ENCODE results near the gene CASKIN1.

CASKIN1 gene

DNA sequence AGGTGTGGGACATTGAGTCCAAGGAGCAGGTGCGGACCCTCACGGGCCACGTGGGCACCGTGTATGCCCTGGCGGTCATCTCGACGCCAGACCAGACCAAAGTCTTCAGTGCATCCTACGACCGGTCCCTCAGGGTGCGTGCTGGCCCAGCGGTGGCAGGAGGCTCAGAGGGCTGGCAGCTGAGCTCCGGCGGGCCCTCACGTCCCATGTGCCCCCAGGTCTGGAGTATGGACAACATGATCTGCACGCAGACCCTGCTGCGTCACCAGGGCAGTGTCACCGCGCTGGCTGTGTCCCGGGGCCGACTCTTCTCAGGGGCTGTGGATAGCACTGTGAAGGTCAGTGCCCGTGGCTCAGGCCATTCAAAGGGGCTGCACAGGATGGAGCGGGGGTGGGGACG lies 20.4 kb downstream of the CASKIN1 start:
- DNase-seq (ENCODE audit: low spot score), result no peak

DNA sequence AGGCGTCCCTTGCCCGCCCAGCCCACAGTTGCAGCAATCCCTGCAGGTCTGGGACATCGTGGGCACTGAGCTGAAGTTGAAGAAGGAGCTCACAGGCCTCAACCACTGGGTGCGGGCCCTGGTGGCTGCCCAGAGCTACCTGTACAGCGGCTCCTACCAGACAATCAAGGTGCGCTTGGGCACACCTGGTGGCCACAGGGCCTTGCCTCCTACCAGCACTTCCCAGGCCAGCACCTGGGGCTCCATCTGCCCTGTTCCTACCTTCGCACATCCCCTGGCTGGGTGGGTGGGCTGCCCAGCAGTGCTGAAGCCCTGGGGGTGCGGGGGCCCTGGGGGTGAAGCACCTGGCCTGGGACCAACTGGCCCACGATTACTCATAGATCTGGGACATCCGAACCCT lies 21.0 kb downstream of the CASKIN1 start:
- no peak for DNase-seq (ENCODE audit: low spot score)

DNA sequence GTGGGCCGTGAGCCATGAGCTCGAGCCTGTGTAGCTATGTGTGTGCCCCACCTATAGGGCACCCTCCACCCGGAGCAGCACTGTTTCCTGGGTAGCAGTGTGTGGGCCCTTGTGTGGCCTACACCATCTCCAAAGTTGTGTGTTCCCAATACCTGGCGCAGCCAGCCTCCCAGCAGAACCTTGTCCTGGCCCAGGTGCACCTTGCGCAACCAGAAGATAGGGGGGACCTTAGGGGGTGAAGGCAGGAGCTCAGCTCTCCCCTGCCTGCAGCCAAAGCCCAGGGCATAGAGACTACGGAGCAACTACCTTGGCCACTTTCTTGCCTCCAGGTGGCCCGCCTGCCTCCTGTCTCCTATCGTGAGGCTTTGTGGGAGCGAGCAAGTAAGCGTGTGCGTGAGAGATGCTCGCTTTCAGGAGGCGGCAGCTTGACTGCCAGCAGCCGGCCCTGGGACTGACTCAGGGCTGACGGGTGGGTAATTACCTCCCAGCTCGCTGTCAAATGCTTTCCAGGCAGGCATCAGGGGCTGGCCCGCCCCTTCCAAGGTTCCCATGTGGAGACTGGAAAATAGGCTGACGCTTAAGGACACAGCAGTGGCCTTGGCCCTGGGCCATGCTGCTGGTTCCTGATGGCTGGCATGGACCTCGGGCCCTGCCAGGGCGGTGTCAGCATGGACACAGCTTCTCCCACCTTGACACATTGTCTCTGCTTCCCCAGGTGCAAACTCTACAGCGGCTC lies 21.8 kb downstream of the CASKIN1 start:
- DNase-seq (ENCODE audit: low spot score), result no peak

DNA sequence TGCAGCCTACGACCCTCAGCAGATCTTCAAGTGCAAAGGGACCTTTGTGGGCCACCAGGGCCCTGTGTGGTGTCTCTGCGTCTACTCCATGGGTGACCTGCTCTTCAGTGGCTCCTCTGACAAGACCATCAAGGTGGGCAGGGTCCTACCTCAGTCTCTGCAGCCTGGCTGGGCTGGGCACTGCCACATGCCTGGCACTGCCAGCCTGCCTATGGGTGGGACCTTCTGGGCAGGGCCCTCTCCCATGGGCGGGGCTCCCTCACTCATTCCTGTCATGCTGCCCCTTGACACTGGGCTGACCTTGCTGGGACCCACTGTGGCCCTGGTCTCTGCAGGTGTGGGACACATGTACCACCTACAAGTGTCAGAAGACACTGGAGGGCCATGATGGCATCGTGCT lies 22.5 kb downstream of the CASKIN1 start:
- DNase-seq (ENCODE audit: low spot score), result no peak

DNA sequence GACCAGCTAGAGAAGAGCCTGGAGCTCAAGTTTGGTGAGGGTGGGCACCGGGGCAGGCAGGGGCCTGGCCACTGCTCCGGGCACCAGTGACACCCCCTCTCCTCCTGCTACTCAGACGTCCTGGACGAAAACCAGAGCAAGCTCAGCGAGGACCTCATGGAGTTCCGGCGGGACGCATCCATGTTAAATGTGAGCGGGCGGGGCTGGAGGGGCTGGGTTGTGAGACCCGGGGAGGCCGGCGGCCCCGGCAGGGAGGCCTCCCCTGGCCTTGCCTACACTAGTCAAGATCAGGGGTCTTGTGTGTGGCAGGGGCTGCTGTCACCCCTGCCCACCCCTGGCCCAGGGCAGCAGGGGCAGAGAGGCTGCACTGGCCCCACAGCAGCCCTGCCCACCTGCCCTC lies 23.0 kb downstream of the CASKIN1 start:
- DNase-seq (ENCODE audit: low spot score), result no peak

DNA sequence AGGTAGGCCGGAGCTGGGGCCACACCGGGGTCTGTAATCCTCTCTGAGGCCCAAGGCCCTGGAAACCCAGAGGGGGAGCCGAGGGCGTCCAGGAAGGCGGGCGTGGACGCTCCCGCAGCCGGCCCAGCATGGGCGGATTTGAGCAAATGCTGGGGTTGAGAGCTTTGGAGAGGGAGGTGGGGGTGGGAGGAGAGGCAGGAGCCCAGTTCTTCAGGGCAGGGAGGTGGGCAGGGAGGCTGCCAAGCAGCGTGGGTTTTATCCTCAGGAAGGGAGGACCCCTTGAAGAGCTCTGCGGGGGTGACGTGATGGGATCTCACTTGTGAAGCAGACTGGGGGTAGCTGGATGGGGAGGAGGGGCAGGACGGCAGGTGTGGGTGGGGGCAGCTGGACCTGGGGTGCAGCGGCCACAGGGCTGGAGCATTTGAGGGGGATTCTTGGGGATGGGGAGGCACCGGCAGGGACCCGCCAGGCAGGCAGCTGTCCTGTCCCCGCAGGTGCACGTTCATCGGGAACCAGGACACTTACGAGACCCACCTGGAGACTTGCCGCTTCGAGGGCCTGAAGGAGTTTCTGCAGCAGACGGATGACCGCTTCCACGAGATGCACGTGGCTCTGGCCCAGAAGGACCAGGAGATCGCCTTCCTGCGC lies 23.6 kb downstream of the CASKIN1 start:
- no peak for DNase-seq (ENCODE audit: low spot score)

DNA sequence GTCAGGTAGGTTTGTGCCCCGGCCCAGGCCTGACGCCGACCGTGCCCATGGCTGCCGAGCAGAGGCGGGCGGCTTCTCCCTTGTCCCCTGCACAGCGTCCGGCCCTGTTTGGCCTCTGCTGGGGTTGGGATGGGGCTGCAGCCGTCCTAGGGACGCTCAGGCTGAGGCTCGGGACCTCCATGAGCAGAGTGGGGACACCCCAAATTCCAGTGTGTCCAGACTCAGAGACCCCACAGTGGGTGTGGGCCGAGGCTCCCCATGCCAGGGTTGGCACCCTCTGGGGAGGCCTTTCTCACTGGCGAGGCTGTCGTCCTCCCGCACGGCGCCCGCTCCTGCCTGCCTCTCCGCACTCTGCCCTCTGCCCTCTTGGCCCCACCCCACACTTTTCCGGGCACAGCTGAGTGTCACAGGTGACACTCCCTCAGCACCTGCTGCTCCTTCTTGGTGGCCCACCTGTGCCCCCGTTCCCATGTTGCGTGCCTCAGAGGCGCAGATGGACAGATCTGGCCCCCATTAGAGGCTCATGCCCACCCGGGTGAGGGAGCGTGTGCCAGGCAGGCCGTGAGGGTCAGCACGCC lies 24.7 kb downstream of the CASKIN1 start:
- DNase-seq (ENCODE audit: low spot score), result no peak

DNA sequence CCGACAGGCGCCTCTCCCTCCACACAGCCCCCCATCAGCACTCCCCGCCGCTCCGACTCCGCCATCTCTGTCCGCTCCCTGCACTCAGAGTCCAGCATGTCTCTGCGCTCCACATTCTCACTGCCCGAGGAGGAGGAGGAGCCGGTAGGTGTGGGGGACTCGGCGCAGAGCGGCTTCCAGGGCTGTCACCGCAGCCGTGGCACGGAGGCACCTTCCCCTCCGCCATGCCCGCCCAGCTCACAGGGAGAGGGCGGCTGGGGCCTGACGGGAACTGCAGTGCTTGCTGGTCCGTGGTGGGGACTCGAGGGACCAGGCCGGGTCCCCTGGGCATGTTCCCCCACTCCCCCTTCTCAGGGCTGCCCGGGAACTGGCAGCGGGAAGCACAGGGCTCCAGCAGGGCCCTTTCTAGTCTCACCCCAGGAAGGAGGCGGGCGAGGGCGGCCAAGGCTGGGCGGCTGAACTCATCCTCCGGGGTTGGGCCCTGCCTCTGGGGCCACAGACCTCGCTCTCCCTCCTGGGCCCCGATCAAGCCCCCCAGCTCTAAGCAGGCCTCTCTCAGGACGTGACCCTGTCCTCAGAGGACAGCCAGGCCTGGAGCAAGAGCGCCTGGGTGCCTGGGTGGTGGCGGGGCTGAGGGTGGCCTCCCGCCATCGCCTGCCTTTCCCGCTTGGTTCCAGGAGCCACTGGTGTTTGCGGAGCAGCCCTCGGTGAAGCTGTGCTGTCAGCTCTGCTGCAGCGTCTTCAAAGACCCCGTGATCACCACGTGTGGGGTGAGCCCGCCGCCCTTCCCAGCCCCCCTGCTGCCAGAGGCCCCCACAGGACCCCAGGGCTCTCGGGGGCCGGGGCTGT lies 25.6 kb downstream of the CASKIN1 start:
- no peak for DNase-seq (ENCODE audit: low spot score)

DNA sequence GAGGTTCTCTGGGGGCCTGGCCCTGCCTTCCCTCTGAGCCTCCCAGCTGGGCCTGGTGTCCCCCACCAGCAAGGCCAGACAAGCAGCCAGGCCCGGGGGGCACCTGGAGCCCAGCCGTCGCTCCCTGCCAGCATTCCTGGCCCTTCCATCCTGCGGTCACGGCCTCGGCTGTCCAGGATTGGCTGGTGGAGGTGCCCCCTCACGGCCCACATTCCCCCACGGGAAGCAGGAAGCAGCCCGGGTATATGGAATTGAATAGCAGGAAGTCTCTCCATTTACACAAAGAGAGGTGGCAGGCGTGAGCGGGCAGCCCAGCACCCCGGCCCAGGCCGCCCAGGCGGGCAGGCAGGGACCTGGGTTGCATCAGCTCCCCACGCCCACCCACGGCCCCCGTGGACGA lies 26.3 kb downstream of the CASKIN1 start:
- DNase-seq (ENCODE audit: low spot score), result no peak

DNA sequence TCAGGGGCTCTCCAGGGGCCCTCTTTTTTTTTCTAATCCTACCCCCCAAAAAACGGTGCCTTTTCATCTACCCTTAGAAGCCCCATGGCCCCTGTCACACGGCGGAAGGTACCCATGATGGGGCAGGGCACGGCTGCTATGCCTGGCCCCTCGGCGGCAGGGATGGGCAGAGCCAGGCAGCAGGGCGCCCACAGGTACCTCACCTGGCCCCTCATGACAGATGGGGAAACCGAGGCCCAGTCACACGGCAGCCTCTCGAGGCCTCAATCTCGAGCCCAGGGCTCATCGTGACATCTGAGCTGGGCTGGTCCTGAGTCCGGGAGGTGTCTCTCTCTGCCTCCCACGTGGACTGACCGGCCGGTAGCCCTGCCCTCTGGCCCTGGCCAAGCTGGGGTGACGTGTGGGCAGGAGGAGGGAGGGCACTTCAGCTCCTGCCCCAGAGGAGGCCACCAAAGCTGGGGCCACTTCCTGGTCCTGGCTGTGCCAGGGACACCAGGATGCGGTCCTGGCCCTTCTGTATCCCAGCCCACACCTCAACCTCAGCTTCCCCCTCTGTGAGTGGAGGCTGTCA lies 29.3 kb downstream of the CASKIN1 start:
- DNase-seq (ENCODE audit: low spot score), result no peak

DNA sequence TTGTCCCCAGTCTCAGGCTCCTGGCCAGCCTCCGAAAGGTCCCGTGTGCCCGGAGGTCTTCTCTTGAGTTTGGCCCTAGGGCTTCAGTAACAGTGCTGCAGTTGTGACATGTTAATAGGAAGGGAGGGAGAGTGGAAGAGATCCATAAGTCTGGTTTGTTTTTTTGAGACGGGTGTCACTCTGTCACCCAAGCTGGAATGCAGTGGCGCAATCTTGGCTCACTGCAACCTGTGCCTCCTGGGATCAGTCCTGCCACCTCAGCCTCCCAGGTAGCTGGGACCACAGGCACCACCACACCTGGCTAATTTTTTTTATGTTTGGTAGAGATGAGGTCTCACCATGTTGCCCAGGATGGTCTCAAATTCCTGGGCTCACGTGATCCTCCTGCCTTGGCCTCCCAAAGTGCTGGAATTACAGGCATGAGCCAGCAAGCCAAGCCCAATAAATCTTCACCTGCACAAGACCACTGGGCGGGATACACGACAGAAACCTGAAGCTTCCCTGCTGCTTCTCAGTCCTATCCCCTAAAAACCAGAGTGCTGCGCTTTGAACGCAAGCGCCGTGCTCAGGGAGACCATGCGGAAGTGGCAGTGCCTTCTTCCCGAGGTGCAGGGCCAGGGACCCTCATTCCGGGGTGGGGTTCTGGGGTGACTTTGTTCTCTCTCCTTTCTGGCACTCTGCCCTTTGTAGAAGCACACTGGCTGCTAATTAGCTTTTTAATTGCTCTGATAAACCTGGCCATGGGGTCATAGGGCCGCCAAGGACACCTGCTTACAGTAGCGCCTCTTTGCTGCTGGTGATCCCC lies 29.9 kb downstream of the CASKIN1 start:
- no peak for DNase-seq (ENCODE audit: low spot score)

DNA sequence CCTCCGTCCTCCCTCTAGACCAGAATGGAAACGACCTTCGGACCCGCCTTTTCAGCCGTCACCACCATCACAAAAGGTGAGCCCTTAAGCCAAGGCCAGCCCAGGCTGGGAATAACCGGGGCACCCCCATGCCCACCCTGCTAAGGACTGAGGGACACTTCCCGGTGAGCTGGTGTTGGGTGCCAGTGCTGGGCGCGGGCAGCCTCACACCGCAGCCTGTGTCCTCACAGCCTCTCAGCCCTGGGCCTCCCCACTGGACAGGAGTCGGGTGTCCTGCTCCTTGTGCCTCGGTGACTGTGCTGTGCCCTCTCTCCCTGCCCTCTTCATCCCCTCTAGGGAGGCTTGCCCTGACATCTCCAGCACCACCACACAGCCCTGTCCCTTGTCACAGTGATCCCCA lies 30.5 kb downstream of the CASKIN1 start:
- DNase-seq (ENCODE audit: low spot score), result no peak

DNA sequence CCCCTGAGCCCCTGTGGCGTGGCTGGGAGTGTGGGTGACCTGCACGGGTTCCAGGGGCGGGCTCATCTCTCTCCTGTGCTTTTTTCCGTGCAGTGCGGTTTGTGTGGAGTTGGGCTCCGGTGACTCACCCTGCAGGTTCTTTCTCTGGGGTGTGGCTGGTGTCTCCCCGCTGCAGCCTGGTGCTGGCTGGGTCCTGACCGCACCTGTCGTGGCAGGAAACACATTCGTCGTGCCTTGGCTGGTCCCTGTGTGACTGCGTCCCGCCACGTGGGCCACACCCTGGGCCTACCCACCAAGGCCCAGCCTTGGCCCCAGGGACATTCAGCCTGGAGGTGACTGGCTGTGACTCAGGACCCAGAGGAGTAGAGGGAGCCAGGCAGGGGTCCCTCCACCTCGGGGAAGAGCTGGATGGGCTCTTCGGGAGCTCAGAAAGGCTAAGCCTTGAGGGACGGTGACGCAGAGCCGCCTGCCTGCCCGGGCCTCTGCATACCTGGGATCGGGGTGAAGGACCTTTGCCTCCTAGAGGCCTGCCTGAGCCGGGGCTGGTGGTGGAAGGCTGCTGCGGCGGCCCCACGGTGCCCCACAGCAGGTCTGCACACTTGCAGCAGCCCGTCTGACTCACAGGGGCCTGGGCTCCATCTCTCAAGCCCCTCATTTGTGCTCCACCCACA lies 33.1 kb downstream of the CASKIN1 start:
- peak; percentile 67 for DNase-seq (ENCODE audit: low spot score)

DNA sequence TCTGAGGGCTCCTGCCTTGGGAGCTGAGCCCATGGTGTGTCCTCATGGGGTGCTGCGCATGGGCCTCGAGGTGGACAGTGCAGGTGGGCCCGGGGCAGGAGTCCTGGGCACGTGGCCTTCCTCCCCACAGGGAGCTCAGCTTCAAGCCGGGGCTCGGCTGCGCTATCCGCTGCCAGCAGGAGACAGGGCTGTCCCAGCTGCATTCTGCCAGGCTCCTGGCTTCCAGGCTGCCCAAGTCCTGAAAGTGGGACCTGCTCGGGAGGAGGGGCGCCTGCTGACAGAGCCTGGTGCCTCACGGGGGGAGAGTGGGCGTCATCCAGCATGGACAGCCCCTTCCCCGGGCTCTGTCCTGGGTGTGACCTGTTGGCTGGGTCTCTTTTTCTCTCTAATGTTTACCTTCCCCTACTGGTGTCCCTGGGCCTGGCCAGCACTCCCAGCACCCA lies 33.7 kb downstream of the CASKIN1 start:
- DNase-seq (ENCODE audit: low spot score), result no peak

DNA sequence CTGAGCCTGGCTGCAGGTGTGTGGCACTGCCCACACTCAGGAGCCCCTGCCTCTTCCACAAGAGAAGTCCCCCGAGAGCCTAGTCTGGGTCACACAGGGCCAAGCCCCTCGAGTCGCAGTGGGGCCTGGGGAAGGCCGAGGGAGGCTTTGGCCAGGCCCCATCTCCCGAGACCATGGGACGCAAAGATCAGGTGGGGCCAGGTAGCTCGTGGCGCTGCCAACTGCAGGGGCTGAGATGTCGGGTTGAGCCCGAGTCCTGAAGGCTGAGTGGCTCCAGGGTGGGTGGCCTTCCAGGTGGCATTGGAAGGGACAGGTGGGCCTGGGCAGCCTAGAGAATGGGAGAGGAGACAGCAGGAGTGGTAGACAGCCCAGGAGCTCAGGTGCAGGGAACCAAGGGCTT lies 34.5 kb downstream of the CASKIN1 start:
- no peak for DNase-seq (ENCODE audit: low spot score)

DNA sequence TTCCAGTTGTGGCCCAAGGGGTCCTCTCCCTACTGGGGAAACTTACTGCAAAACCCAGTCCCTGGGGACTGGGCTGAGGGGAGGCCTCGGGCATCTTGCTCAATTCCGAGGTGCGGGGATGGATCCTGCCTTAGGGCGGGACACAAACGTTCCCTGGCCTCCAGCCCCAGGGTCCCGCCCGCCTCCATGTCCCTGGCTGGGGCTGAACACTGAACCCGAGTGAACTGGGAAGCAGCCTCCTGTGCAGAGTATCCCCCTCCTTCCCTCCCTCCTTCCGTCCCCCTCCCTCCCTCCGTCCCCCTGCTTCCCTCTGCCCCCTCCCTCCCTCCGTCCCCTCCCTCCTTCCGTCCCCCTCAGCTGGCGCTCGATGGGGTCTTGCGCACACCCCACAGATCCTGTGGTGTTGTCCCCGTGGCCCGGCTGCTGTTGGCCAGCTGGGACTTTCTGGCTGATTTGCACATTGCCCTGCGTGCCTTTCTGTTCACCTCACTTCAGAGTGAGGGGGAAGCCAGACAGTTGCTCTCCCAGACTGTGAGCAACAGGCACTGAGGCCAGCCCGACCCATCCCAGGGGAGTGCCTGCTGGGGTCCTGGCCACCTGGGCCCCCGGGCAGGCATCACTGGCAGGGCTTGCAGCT lies 35.4 kb downstream of the CASKIN1 start:
- no peak for DNase-seq (ENCODE audit: low spot score)

DNA sequence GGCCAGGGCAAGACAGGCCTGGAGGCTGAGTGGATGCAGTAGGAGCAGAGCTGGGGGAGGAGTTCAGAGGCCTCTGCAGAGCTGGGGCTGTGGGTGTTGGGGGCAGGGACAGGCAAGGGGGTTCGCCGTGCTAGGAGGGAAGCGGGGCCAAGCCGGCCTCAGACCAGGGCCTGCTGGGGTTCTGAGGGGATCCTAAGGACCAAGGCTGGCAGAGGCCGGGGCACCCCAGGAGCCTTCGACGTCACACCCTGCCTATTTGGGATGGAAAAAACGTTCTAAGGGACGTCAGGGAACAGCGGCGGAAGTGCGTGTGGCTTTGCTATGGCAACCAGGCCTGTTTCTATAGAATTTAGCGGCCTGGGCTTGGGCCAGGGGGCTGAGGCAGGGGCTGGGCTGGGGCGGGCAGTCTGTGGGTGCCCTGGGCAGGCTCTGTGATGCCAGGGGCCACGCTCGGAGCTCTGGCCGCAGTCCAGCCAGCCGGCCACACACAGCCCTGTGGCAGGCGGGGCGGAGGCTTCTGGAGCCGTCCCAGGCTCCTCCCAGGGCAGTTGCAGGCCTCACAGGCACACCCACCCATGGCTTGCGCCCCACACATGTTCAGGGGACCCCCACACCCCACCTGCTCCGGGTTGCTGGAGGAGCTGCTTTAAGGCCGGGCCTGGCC lies 37.1 kb downstream of the CASKIN1 start:
- DNase-seq (ENCODE audit: low spot score), result no peak

DNA sequence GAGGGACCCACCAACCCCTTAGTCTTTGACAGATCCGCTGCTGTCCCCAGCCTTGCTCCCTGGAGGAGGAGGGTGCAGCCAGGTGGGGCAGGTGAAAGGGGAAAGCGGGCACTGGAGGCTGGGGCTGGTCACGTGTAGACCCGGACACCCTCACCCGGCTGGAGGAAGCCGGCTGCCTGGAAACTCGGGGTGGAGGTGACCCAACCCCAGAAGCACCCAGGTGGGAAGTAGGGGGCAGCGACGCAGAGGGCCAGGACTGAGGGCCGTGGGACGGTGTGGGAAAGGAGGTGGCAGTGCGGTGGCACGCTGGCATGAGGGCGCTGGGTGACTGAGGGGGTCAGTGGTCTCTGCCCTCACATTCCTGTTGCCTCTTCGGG lies 38.2 kb downstream of the CASKIN1 start:
- no peak for DNase-seq (ENCODE audit: low spot score)

DNA sequence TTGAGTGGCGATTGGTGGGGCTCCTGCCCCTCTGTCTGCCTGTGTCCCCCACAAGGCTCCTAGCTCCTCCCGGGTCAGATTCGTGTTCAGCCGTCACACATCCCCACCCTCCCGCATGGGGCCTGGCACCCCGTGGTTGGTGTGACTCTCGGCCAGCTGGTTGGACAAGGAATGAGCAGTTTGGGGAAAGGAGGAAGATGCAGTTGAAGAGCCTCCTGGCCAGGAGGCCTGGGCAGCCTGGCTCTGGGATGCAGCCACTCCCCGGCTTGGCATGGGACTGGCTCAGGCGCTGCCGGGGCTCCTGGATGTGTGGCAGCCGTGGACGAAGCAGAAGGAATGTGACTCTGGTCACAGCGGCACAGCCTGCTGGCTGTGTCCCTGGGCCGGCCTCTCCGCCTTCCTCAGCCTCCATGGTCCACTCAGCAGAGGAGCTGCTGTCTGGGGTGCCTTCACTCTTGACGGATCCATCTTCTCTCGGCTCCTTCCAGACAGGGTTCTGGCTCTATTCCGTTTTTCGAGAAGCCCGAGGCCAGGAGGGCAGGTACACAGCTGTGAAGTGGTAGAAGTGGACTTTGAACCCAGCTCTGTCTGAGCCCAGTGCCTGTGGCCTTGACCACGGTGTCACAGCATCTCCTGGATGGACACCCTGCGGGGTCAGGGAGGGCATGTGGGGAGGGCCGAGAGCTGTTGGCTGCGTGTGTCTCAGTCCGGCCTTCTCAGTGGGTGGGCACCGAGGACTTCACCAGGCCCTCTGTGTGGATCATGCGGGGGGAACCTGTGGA lies 38.7 kb downstream of the CASKIN1 start:
- DNase-seq (ENCODE audit: low spot score), result no peak

Measured in kidney tubule cell (primary cell).